ENCODE data around the gene GATB. TPM values are rescaled to one million over a fixed set of nuclear protein-coding genes. Genes with fewer than 3 reads are reported as not detected.

GATB gene
- total and polyA plus RNA-seq, 10 of the 15 experiments (the other 5 are each of a cell fraction or from before 2014, with no cell fraction given), result 20.5 to 37.3 (median 30.5) TPM

DNA sequence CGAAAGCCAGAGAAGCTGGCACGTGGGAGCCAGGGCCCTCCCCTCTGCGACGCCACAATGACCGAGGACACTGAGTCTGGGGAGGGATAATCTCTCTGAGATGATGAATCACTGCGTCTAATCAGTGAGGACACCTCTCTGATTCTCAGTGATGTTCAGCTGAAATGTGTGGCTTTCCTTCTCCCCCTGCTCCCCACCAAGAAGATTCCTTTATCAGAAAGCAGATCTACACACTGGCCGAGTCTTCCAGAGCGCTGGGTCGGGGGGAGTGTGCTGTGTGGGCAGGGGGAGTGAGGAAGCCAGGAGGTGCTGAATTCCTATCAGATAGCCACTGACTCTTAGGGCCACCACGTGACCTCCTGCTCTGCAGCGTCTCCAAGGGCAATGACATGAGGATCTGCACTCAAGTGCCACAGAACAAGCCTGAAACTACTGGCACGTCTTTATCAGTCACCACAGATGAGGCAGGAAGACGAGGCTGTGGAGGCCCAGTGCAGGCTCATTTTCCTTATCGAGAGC, 89.2 kb downstream of the GATB start (continued):
- TF ChIP-seq ZNF207 (IDR thresholded peaks at IDR 0.05; ENCODE audit: borderline replicate concordance) (no peak), PML (IDR thresholded peaks at IDR 0.05; ENCODE audit: low read length) (no peak), SMAD5 (IDR thresholded peaks at IDR 0.05; ENCODE audit: low read depth) (no peak)
- TF ChIP-seq, protein P1, sequence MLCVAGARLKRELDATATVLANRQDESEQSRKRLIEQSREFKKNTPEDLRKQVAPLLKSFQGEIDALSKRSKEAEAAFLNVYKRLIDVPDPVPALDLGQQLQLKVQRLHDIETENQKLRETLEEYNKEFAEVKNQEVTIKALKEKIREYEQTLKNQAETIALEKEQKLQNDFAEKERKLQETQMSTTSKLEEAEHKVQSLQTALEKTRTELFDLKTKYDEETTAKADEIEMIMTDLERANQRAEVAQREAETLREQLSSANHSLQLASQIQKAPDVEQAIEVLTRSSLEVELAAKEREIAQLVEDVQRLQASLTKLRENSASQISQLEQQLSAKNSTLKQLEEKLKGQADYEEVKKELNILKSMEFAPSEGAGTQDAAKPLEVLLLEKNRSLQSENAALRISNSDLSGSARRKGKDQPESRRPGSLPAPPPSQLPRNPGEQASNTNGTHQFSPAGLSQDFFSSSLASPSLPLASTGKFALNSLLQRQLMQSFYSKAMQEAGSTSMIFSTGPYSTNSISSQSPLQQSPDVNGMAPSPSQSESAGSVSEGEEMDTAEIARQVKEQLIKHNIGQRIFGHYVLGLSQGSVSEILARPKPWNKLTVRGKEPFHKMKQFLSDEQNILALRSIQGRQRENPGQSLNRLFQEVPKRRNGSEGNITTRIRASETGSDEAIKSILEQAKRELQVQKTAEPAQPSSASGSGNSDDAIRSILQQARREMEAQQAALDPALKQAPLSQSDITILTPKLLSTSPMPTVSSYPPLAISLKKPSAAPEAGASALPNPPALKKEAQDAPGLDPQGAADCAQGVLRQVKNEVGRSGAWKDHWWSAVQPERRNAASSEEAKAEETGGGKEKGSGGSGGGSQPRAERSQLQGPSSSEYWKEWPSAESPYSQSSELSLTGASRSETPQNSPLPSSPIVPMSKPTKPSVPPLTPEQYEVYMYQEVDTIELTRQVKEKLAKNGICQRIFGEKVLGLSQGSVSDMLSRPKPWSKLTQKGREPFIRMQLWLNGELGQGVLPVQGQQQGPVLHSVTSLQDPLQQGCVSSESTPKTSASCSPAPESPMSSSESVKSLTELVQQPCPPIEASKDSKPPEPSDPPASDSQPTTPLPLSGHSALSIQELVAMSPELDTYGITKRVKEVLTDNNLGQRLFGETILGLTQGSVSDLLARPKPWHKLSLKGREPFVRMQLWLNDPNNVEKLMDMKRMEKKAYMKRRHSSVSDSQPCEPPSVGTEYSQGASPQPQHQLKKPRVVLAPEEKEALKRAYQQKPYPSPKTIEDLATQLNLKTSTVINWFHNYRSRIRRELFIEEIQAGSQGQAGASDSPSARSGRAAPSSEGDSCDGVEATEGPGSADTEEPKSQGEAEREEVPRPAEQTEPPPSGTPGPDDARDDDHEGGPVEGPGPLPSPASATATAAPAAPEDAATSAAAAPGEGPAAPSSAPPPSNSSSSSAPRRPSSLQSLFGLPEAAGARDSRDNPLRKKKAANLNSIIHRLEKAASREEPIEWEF (IDR thresholded peaks at IDR 0.05; ENCODE audit: insufficient replicate concordance, low read depth, low read length), result no peak
- TF ChIP-seq, protein P2, sequence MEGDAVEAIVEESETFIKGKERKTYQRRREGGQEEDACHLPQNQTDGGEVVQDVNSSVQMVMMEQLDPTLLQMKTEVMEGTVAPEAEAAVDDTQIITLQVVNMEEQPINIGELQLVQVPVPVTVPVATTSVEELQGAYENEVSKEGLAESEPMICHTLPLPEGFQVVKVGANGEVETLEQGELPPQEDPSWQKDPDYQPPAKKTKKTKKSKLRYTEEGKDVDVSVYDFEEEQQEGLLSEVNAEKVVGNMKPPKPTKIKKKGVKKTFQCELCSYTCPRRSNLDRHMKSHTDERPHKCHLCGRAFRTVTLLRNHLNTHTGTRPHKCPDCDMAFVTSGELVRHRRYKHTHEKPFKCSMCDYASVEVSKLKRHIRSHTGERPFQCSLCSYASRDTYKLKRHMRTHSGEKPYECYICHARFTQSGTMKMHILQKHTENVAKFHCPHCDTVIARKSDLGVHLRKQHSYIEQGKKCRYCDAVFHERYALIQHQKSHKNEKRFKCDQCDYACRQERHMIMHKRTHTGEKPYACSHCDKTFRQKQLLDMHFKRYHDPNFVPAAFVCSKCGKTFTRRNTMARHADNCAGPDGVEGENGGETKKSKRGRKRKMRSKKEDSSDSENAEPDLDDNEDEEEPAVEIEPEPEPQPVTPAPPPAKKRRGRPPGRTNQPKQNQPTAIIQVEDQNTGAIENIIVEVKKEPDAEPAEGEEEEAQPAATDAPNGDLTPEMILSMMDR (IDR thresholded peaks at IDR 0.05 in 2 of 3, conservative IDR thresholded peaks at IDR 0.05 in 1 of 3; ENCODE audit: control insufficient read depth in 2 of 3, extremely low read depth in 1 of 3, insufficient read depth in 1 of 3, low read depth in 3 of 3, low read length in 3 of 3), result no peak

DNA sequence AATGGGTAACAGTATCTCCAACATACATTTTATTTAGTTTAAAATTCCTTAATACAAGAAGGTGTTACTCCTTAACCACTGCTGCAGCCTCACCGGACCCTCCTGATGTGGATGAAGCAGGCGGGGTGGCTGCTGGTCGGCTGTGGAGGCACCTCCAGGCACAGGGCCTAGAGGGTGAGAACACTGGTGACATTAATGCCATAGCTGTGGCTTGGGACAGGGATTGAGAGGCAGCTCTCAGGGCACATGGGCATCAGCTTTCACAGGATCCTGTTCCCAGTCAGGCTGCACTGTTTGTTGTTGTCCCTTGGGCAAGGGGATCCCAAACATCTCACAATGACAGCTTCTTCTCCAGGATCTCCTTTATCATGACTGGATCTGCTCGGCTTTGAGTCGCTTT, 90.0 kb downstream of the GATB start:
- RAD21 ChIA-PET (ENCODE audit: unreplicated experiment), result no interaction called here
- intact Hi-C loops (cut with micrococcal nuclease; ENCODE audit: unreplicated experiment), result no loop called here
- TF ChIP-seq CBX5 (IDR thresholded peaks at IDR 0.05; ENCODE audit: low read depth) (no peak), EP300 (IDR thresholded peaks at IDR 0.05; ENCODE audit: borderline replicate concordance in 1 of 2, control insufficient read depth in 1 of 2, low read depth in 2 of 2, low read length in 2 of 2) (no peak), CREB1 (IDR thresholded peaks at IDR 0.05; ENCODE audit: low read depth) (no peak), SIX5 (IDR thresholded peaks at IDR 0.05; ENCODE audit: low read depth, low read length, severe bottlenecking) (no peak), FOXM1 (IDR thresholded peaks at IDR 0.05; ENCODE audit: low read depth, low read length) (no peak)
- TF ChIP-seq, protein P3, sequence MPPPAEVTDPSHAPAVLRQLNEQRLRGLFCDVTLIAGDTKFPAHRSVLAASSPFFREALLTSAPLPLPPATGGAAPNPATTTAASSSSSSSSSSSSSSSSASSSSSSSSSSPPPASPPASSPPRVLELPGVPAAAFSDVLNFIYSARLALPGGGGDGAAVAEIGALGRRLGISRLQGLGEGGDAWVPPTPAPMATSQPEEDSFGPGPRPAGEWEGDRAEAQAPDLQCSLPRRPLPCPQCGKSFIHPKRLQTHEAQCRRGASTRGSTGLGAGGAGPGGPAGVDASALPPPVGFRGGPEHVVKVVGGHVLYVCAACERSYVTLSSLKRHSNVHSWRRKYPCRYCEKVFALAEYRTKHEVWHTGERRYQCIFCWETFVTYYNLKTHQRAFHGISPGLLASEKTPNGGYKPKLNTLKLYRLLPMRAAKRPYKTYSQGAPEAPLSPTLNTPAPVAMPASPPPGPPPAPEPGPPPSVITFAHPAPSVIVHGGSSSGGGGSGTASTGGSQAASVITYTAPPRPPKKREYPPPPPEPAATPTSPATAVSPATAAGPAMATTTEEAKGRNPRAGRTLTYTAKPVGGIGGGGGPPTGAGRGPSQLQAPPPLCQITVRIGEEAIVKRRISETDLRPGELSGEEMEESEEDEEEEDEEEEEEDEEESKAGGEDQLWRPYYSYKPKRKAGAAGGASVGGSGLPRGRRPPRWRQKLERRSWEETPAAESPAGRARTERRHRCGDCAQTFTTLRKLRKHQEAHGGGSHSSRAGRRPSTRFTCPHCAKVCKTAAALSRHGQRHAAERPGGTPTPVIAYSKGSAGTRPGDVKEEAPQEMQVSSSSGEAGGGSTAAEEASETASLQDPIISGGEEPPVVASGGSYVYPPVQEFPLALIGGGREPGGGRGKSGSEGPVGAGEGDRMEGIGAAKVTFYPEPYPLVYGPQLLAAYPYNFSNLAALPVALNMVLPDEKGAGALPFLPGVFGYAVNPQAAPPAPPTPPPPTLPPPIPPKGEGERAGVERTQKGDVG (CRISPR knock-in tag; IDR thresholded peaks at IDR 0.05), result no peak
- POLR2A ChIA-PET, result no interaction called here
- no peaks in the 10 kb centered on the region for H3K27me3 ChIP-seq (replicated peaks in 1 of 2; ENCODE audit: control insufficient read depth in 2 of 2, insufficient read depth in 2 of 2, low read length in 1 of 2)
- ATAC-seq (no peak), DNase-seq (ENCODE audit: low read depth, low spot score) (no peak), FAIRE-seq (no peak)
- BruUV-seq (replicated peaks), result no TSS peak
- H3K4me3 ChIP-seq, result no peak overlapping the region
- SMC1A ChIA-PET (ENCODE audit: uncharacterized antibody, unreplicated experiment), result no interaction called here
- H3K9me3 ChIP-seq (replicated peaks; ENCODE audit: control insufficient read depth, insufficient read depth, low read length), result no peaks in the 10 kb centered on the region
- no peaks in the 10 kb centered on the region; a peak in 1 of 4 replicates for H3K36me3 ChIP-seq (ENCODE audit: control insufficient read depth in 2 of 2, insufficient read depth in 2 of 2, low read length in 1 of 2)
- no peaks in the 10 kb centered on the region for H3K4me1 ChIP-seq (ENCODE audit: control insufficient read depth, insufficient read depth, low read length)
- no peak overlapping the region for H3K27ac ChIP-seq (ENCODE audit: control insufficient read depth, insufficient read depth)
- WGBS (ENCODE audit: insufficient coverage, insufficient replicate concordance, low lambda C conversion rate, missing lambda C conversion rate), result 97% methylated on average over 5 of the region's 5 CpGs
- no peak overlapping the region for H3K9ac ChIP-seq (ENCODE audit: control insufficient read depth, insufficient read depth, low read length)
- H4K20me1 ChIP-seq (ENCODE audit: control insufficient read depth, insufficient read depth), result no peaks in the 10 kb centered on the region
- CTCF ChIA-PET, result no interaction called here
- no peaks in the 10 kb centered on the region for H3K79me2 ChIP-seq (ENCODE audit: control insufficient read depth, insufficient read depth, low read length)
- H2AFZ ChIP-seq (ENCODE audit: control insufficient read depth, low read depth, low read length), result no peak overlapping the region
- no peak overlapping the region for H3K4me2 ChIP-seq (ENCODE audit: control insufficient read depth, insufficient read depth)
- in situ Hi-C loops (cut with MboI), result no loop called here

All from GM12878 (cell line).